ENCODE results near the gene NOL4L.
A peak's percentile ranks its signal among the peaks of the same experiment; 100 is the strongest.

Gene NOL4L

GRCh38 chr20:32479697-32480171, 105.4 kb downstream of the NOL4L start:
- no peak overlapping the region for H3K27ac ChIP-seq (replicated peaks)
- H3K27me3 ChIP-seq (ENCODE audit: insufficient read depth, poor library complexity, severe bottlenecking) = no peaks in the 10 kb centered on the region
- TF ChIP-seq POLR2AphosphoS5 (IDR thresholded peaks at IDR 0.05; ENCODE audit: low read depth) (no peak), GABPA (IDR thresholded peaks at IDR 0.05; ENCODE audit: low read depth) (no peak), SPI1 (IDR thresholded peaks at IDR 0.05; ENCODE audit: borderline replicate concordance, low read depth) (no peak), CTCF (IDR thresholded peaks at IDR 0.05; ENCODE audit: insufficient read depth, low read length) (no peak), REST (IDR thresholded peaks at IDR 0.05; ENCODE audit: insufficient replicate concordance, low read depth) (no peak)
- H3K4me3 ChIP-seq (replicated peaks; ENCODE audit: insufficient read depth, low read length) = no peak overlapping the region
- DNase-seq (ENCODE audit: low read depth in 1 of 2, low spot score in 1 of 2) = peak in 1 of 2 experiments; percentile 28

GRCh38 chr20:32479012-32479411, 106.1 kb downstream of the NOL4L start:
- TF ChIP-seq GABPA (IDR thresholded peaks at IDR 0.05; ENCODE audit: low read depth) (no peak), SPI1 (IDR thresholded peaks at IDR 0.05; ENCODE audit: borderline replicate concordance, low read depth) (no peak)
- no peak for DNase-seq (ENCODE audit: low read depth in 1 of 2, low spot score in 1 of 2)
- H3K27me3 ChIP-seq (ENCODE audit: insufficient read depth, poor library complexity, severe bottlenecking) = no peaks in the 10 kb centered on the region
- H3K27ac ChIP-seq (replicated peaks) = no peak overlapping the region
- H3K4me3 ChIP-seq (replicated peaks; ENCODE audit: insufficient read depth, low read length) = no peak overlapping the region

- H3K27ac ChIP-seq (replicated peaks) = no peak overlapping the region
- no peak overlapping the region for H3K4me3 ChIP-seq (replicated peaks; ENCODE audit: insufficient read depth, low read length)
- H3K27me3 ChIP-seq (ENCODE audit: insufficient read depth, poor library complexity, severe bottlenecking) = no peaks in the 10 kb centered on the region
- TF ChIP-seq CTCF (IDR thresholded peaks at IDR 0.05; ENCODE audit: insufficient read depth, low read length) (no peak), SPI1 (IDR thresholded peaks at IDR 0.05; ENCODE audit: borderline replicate concordance, low read depth) (no peak), POLR2AphosphoS5 (IDR thresholded peaks at IDR 0.05; ENCODE audit: low read depth) (no peak), GABPA (IDR thresholded peaks at IDR 0.05; ENCODE audit: low read depth) (no peak), REST (IDR thresholded peaks at IDR 0.05; ENCODE audit: insufficient replicate concordance, low read depth) (no peak)
- DNase-seq (ENCODE audit: low read depth in 1 of 2, low spot score in 1 of 2) = no peak
Observed at GRCh38 chr20:32478576-32478975, 106.6 kb downstream of the NOL4L start.

GRCh38 chr20:32477594-32478512, 107.3 kb downstream of the NOL4L start:
- Histone ChIP-seq H3K27ac (replicated peaks) (no peak overlapping the region), H3K4me3 (replicated peaks; ENCODE audit: insufficient read depth, low read length) (no peak overlapping the region), H3K27me3 (ENCODE audit: insufficient read depth, poor library complexity, severe bottlenecking) (no peaks in the 10 kb centered on the region)
- TF ChIP-seq SPI1 (IDR thresholded peaks at IDR 0.05; ENCODE audit: borderline replicate concordance, low read depth) (no peak), CTCF (IDR thresholded peaks at IDR 0.05; ENCODE audit: insufficient read depth, low read length) (no peak), GABPA (IDR thresholded peaks at IDR 0.05; ENCODE audit: low read depth) (no peak), REST (IDR thresholded peaks at IDR 0.05; ENCODE audit: insufficient replicate concordance, low read depth) (no peak), POLR2AphosphoS5 (IDR thresholded peaks at IDR 0.05; ENCODE audit: low read depth) (no peak)
- no peak for DNase-seq (ENCODE audit: low read depth in 1 of 2, low spot score in 1 of 2)

All from HL-60 (cell line).